Measurements from ENCODE around the gene SIRPB2.
A peak's percentile ranks its signal among the peaks of the same experiment; 100 is the strongest.

Gene SIRPB2

DNA sequence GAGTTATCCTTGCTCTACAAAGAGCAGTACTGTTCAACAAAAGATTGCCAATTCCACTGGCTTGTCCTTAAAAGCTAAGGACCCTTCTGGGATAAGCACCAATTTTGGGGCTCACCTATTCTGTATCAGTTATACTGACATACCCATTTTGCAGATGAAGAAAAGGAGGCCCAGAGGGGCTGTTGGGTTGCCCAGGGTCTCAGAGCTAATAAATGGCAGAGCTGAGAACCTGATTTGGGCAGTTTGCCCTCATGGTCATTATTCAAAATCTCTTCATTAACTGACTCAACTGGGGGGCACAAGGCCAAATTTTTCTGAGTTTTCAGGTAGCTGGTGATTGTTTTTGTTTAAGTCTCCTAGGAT, 55.9 kb downstream of the SIRPB2 start:
- TF ChIP-seq, protein P1, sequence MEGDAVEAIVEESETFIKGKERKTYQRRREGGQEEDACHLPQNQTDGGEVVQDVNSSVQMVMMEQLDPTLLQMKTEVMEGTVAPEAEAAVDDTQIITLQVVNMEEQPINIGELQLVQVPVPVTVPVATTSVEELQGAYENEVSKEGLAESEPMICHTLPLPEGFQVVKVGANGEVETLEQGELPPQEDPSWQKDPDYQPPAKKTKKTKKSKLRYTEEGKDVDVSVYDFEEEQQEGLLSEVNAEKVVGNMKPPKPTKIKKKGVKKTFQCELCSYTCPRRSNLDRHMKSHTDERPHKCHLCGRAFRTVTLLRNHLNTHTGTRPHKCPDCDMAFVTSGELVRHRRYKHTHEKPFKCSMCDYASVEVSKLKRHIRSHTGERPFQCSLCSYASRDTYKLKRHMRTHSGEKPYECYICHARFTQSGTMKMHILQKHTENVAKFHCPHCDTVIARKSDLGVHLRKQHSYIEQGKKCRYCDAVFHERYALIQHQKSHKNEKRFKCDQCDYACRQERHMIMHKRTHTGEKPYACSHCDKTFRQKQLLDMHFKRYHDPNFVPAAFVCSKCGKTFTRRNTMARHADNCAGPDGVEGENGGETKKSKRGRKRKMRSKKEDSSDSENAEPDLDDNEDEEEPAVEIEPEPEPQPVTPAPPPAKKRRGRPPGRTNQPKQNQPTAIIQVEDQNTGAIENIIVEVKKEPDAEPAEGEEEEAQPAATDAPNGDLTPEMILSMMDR (conservative IDR thresholded peaks at IDR 0.05; ENCODE audit: low read depth, low read length) = no peak
- H3K4me3 ChIP-seq (ENCODE audit: low read length) = no peak overlapping the region
- DNase-seq (ENCODE audit: low read depth) = no peak

DNA sequence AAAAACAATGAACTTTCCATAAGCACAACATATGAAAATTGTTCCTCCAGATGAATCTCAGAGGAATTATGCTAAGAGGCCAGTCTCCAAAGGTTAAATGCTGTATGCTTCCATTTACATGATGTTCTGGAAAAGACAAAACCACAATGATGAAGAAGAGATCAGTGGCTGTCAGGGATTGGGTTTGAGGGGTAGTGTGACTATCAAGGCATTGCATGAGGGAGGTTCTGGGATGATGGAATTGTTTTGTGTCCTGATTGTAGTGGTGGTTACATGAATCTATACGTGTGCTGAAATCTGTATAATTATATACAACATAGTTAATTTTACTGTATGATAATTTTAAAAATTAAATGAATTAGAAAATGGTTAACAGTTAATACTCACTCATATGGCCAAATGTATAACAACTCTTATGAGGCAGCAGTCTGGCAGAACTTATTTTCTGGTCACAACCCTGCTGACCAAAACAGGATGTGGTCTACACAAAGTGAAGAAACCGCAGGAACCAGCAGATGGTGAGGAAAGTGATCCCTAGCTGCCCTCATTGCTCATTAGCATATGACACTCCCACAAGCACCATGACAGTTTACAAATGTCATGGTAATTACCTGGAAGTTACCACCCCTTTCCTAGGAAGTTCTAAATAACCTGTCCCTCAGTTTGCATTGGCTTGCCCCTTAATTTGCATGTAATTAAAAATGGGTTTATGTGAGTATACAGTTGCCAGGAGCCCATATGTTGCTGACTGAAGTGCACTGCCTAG, 56.5 kb downstream of the SIRPB2 start:
- no peak overlapping the region for H3K4me3 ChIP-seq (ENCODE audit: low read length)
- TF ChIP-seq, protein P1 (conservative IDR thresholded peaks at IDR 0.05; ENCODE audit: low read depth, low read length) = no peak
- DNase-seq (ENCODE audit: low read depth) = no peak

DNA sequence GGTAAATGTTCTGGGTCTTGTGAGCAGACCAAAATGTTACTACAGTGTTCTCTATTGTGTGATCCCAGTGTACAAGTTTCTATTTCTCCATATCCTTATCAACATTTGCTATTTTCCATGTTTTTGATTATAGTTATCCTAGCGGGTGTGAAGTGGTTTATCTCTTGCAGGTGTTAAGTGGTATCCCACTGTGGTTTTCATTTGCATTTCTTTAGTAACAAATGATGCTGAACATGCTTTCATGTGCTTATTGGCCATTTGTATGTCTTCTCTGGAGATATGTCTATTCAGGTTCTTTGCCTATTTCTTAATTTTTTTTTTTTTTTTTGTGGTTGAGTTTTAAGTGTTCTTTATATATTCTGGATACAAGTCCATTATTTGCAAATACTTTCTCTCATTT, 60.1 kb downstream of the SIRPB2 start:
- TF ChIP-seq, protein P1 (conservative IDR thresholded peaks at IDR 0.05; ENCODE audit: low read depth, low read length) = no peak
- no peak for DNase-seq (ENCODE audit: low read depth)
- no peak overlapping the region for H3K4me3 ChIP-seq (ENCODE audit: low read length)

DNA sequence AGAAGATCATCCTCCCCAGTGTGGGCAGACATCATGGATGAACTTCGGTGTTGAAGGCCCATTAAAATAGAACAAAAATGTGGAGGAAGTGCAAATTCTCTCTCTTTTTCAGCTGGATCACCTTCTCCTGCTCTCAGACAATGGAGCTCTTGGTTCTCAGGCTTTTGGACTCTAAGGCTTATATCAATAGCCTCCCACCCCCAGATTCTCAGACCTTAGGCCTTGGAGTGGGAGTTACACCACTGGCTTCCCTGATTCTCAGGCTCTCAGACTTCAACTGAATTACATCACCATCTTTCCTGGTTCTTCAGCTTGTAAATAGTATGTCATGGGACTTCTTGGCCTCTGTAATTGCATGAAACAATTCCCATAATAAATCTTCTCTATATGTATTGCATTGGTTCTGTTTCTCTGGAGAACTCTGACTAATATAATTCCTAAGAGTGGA, 61.2 kb downstream of the SIRPB2 start:
- TF ChIP-seq, protein P1 (conservative IDR thresholded peaks at IDR 0.05; ENCODE audit: low read depth, low read length) = no peak
- peak; percentile 67 for DNase-seq (ENCODE audit: low read depth)

DNA sequence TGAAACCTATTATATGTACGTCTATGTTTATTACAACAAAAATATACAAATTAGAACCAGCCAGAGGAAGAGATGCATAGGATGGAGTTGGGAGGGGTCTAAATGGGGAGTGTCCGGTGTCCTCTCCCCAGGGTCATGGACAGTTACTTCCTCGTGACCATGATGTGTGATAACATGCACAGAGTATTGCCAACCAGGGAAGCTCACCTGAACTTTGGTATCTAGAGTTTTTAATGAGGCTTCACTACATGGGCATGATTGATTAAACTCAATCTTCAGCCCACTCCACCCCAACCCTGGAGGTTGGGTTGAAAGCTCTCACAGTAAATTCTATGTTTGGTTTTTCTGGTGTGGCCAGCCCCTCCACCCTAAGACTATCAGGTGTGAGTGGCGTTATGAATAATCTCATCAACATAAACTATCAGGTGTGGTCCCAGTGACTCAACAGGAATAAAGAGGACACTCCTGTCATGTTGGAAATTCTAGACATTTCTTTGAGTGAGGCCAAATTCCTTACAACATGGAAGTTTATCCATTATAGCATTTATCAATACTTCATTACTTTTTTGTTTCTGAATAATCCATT, 62.0 kb downstream of the SIRPB2 start:
- DNase-seq (ENCODE audit: low read depth) = no peak
- TF ChIP-seq, protein P1 (conservative IDR thresholded peaks at IDR 0.05; ENCODE audit: low read depth, low read length) = no peak
- no peak overlapping the region for H3K4me3 ChIP-seq (ENCODE audit: low read length)

More for the DNA sequence above, 61.2 kb downstream of the SIRPB2 start:
- H3K4me3 ChIP-seq (ENCODE audit: low read length) = no peak overlapping the region

DNA sequence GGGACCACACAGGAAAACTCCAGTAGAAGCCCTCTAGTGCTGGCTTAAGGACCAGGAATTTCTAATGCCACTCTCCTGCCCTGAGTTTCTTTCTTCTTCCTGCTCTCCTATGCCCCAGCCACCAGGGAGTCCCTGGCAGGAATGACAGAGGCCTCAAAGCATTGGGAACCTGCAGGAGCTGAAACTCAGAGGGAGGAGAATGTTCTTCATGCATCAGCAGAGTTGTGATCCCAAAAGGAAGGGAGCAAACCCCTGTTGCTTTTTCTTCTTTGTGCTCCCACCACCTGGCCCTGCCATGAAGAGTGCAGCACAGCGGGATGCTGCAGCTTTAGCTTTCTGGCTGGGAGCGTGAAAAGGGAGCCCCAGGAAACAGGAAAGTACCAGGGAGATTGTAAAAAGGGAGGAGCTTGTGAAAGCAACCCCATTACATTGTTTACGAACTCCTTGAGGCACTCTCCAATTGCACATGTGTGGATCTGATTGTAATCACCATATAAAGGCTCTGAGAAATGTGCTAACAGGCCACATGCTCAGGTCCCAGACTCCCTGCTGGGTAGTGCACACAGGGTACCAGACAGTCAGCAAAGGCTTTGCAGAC, 63.7 kb downstream of the SIRPB2 start:
- TF ChIP-seq, protein P1 (conservative IDR thresholded peaks at IDR 0.05; ENCODE audit: low read depth, low read length) = peak; percentile 16
- DNase-seq (ENCODE audit: low read depth) = no peak
- H3K4me3 ChIP-seq (ENCODE audit: low read length) = no peak overlapping the region
